WERI-Rb-1 (cell line): ENCODE measurements around the gene SH3GL3.
A peak's percentile ranks its signal among the peaks of the same experiment; 100 is the strongest.

Experiments used
- DNase-seq: peaks from one replicate; pipeline ENCODE4 v3.0.0-alpha.2; 2020
- H3K27ac ChIP-seq: fragments of 250-450 bp; sonication (Bioruptor Pico); 2 replicates; pipeline ENCODE4 v1.5.1; 2020; ENCODE audit warnings: mild to moderate bottlenecking, moderate library complexity
- H3K27me3 ChIP-seq: fragments of 250-450 bp; sonication (Bioruptor Pico); 2 replicates; pipeline ENCODE4 v1.5.1; 2021; ENCODE audit warnings: mild to moderate bottlenecking, low read depth, moderate library complexity; ENCODE audit not compliant: insufficient read depth, severe bottlenecking
- H3K36me3 ChIP-seq: fragments of 250-450 bp; sonication (Bioruptor Pico); 2 replicates; pipeline ENCODE4 v1.5.1; 2020; ENCODE audit warnings: mild to moderate bottlenecking, moderate library complexity
- H3K4me3 ChIP-seq: 2 replicates; pipeline ENCODE4 v1.5.1; 2011; ENCODE audit warnings: low read depth, mild to moderate bottlenecking, control low read depth, low read length
- H3K9me3 ChIP-seq: fragments of 250-450 bp; sonication (Bioruptor Pico); 2 replicates; pipeline ENCODE4 v1.5.1; 2021; ENCODE audit warnings: mild to moderate bottlenecking, moderate library complexity; ENCODE audit not compliant: severe bottlenecking
- TF ChIP-seq, protein P1 (sequence below): IDR thresholded peaks from 2 replicates; pipeline ENCODE4 v1.5.1; 2011; ENCODE audit warnings: low read depth, mild to moderate bottlenecking, control low read depth, inconsistent platforms, low read length

The SH3GL3 gene

DNA sequence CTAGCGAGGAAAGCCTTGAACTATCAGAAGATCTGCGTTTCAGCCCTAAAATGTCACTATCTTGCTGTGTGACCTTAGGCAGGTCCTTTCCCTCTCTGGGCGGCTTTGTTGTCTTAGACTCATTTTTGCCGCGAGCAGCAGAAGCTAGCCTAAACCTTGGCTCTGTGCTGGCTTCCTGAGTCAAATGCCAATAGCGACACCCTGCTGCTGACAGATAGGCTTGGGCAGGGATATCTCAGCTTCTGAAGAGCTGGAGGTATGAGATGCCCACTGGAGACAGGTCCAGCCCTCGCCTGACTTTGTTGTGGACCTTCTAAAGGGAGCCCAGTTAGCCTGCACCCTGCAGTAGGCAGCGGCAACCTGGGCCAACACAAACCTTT lies 208.1 kb downstream of the SH3GL3 start:
- Histone ChIP-seq H3K9me3 (no peaks in the 10 kb centered on the region), H3K27ac (no peak overlapping the region), H3K4me3 (no peak overlapping the region), H3K36me3 (no peaks in the 10 kb centered on the region), H3K27me3 (peaks cover 40% of the 10 kb centered on the region)
- TF ChIP-seq, protein P1, sequence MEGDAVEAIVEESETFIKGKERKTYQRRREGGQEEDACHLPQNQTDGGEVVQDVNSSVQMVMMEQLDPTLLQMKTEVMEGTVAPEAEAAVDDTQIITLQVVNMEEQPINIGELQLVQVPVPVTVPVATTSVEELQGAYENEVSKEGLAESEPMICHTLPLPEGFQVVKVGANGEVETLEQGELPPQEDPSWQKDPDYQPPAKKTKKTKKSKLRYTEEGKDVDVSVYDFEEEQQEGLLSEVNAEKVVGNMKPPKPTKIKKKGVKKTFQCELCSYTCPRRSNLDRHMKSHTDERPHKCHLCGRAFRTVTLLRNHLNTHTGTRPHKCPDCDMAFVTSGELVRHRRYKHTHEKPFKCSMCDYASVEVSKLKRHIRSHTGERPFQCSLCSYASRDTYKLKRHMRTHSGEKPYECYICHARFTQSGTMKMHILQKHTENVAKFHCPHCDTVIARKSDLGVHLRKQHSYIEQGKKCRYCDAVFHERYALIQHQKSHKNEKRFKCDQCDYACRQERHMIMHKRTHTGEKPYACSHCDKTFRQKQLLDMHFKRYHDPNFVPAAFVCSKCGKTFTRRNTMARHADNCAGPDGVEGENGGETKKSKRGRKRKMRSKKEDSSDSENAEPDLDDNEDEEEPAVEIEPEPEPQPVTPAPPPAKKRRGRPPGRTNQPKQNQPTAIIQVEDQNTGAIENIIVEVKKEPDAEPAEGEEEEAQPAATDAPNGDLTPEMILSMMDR = no peak
- no peak for DNase-seq

DNA sequence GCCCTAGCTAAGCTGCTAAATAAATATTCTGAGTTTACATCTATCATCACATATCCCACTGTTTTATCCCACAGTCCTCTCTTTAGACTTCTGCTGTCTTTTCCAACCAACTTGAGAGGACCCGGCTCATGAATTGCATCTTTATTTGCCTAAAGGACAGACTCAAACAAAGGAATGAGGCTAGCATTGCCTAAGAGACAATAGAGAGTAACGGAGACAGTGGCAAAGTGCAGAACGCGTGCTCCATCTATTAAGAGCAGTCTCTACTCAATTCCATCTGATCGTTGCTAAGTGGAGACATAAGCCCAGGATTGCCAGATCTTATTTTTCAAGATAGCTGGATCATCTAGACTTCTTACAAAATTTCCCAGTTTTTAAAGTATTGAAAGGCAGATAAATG lies 209.1 kb downstream of the SH3GL3 start:
- Histone ChIP-seq H3K9me3 (no peaks in the 10 kb centered on the region), H3K27me3 (peaks cover 31% of the 10 kb centered on the region), H3K36me3 (no peaks in the 10 kb centered on the region), H3K4me3 (no peak overlapping the region), H3K27ac (no peak overlapping the region)
- TF ChIP-seq, protein P1 = no peak
- DNase-seq = no peak

DNA sequence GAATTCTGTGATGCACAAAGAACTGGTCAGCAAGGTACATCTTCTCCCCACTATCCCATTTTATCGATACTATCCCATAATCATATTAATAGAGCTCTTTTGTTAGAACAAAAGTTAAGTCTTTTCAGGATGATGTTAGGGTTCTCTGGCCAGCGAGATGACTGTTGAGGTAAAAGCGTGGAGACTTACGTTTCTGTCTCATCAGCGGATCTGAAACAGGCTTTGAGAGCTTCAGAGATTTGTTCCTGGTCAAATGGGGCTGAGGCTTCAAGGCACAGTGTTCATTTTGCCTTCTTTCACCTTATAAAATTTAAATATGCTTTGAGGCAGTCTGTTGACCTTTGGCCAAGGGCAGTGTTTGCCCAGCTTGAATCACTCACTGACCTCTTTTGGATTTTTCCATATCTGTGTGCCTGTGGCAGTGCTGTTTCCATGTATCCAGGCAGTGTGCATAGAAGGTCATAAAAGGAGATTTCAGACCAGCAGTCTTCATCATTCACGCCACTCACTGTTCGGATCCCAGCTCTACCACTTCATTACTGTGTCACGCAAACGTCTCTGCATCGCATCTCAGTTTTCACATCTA lies 209.9 kb downstream of the SH3GL3 start:
- TF ChIP-seq, protein P1 = no peak
- H3K27ac ChIP-seq = no peak overlapping the region
- no peak for DNase-seq

DNA sequence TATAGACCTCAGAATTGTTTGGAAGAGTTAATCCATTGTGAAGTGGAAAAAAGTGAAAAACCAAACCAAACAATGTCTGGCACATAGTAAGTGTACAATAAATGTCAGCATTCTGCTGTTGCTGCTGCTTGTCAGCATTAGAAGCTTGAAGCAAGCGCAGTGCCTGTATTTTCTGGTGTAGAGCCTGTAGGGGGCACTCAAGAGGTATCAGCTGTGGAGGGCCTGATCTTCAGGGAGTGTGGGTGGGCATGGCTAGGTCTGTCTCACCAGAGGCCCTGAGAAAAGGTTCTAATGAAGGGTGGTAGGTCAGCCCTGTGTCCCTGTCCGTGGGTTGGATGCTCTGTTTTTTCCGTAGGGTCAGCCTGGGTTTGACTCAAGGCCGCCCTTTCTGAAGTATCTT lies 210.4 kb downstream of the SH3GL3 start:
- no peak for DNase-seq
- Histone ChIP-seq H3K4me3 (no peak overlapping the region), H3K27ac (no peak overlapping the region), H3K36me3 (no peaks in the 10 kb centered on the region), H3K9me3 (no peaks in the 10 kb centered on the region), H3K27me3 (peaks cover 26% of the 10 kb centered on the region)
- TF ChIP-seq, protein P1 = peak; percentile 57

More for the DNA sequence above, 209.9 kb downstream of the SH3GL3 start:
- Histone ChIP-seq H3K9me3 (no peaks in the 10 kb centered on the region), H3K36me3 (no peaks in the 10 kb centered on the region), H3K27me3 (peaks cover 29% of the 10 kb centered on the region), H3K4me3 (no peak overlapping the region)

DNA sequence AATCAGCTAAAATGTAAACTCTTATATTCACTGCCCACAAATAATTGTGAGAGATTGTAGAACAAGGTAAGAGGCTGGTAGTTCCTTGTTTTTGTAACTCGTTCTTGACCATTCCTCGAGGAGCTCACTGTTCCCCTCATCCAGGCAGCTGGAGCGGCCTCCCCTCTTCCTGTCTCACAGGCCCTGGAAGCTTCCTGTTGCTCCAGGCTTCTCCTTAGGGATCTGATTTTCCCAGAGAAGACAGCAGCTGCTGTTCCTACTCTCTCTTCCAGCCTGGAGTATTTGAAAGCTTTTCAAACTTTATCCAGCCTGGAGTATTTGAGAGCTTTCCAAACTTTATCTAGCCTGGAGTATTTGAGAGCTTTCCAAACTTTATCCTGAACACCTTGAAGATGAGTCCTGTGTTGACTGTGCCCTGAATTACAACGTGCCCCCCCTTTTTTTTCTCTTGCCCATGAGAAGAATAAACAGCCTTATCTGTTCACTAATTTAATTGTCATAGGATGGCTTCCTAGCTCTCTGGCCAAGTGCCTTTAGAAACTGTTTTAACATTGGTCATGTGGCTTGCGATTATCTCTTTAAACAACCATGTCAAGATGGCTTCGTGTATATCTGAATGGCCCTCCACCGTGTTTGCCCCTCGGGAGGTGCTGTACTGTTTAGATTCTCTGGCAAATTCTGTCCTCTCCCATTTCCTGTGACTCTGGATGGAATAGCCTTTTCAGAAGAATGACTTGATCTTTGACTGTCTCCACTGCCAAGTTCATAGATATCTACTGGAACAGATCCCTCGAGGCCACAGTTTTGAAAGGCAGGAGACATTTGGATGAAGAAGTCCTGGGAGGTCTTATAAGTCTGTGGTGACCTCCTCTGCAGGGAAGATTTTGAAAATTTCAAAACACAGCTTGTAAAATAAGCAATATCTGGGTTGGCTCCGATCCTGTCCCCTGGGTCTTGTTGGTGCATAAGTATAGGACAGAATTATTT lies 211.6 kb downstream of the SH3GL3 start:
- Histone ChIP-seq H3K27ac (no peak overlapping the region), H3K27me3 (peaks cover 21% of the 10 kb centered on the region), H3K4me3 (no peak overlapping the region), H3K9me3 (no peaks in the 10 kb centered on the region), H3K36me3 (no peaks in the 10 kb centered on the region)
- no peak for DNase-seq
- TF ChIP-seq, protein P1 = no peak
